NCI-H128 (cell line): ENCODE results near the gene MTFMT.
"Not testable (repeated sequence)": the region's sequence is repeated elsewhere in the genome, so short reads cannot be mapped to it uniquely, and the experiment has no call there.

Experiments
- DNase-seq: peaks from one replicate; lab custom pipeline; 2025; ENCODE audit not compliant: unreplicated experiment; lab: John Stamatoyannopoulos, UW

MTFMT gene

GRCh38 chr15:65060641-65061397 lies 31.4 kb upstream of the MTFMT start:
- no peak for DNase-seq

DNA sequence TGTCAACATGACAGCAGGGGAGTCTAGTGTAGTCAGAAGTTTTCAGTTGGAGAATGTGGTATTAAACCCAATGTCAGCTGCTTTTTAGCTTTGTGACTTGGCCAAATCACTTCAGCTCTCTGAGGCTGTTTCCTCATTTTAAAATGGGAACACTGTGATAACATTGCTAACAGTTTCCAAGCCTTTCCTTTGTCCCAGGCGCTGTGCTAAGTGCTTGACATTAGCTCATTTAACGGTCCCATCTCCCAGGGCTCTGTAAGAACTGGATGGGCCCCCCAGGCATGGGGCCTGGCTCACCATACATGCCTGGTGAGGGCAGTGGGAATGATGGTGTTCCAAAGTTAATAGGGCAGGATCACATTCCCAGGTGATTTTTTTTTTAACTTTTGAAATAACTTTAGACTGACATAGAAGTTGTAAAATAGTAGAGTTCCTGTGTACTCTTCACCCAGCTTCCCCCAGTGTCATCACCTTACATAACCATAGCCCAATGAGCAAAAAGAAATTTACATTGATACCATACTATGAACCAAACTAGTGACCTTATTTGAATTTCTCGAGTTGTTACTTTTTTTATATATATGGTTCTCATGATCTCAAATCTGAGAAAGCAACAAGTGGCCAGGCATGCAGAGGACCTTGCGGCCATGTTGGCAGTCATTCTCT lies 30.6 kb upstream of the MTFMT start:
- DNase-seq = no peak

DNA sequence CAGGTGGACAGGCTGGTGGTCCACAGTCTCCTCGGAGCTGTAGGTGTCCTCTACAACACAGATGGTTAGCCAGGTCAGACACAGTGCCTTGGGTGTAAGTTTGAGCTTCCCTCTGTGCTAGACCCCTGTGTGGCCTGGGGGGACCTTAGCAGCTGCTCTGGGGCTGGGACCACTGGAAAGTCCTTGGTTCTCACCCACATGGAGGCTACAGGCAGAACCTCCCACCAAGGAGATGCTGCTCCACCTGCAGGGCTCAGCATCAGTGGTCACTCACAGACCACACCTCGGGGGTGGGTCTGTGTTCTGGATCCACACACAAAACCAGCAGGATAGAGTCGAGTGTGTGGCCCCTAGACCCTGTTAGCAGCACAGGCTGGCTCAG lies 29.9 kb upstream of the MTFMT start:
- no peak for DNase-seq

- DNase-seq = no peak
These were observed 29.2 kb upstream of the MTFMT start for GRCh38 chr15:65058394-65059368.

DNA sequence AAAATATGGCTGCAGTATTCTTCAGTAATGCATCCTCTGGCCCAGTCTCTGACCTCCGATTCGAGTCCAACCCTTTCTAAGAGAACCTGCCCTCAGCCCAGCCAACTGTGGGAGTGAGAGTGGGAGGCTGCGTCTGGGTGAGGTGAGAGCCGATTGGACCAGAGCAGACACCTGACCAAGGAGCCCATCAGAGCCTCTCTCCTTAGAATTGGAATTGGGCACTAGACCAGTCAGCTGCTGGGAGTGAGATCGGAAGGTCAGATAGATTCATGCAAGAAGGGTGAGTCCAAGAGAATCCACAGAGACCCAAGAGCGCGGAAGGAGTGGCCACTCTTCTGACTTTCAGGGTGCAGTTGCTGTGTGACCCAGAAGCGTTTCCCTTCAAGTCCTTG lies 28.1 kb upstream of the MTFMT start:
- DNase-seq = no peak

DNA sequence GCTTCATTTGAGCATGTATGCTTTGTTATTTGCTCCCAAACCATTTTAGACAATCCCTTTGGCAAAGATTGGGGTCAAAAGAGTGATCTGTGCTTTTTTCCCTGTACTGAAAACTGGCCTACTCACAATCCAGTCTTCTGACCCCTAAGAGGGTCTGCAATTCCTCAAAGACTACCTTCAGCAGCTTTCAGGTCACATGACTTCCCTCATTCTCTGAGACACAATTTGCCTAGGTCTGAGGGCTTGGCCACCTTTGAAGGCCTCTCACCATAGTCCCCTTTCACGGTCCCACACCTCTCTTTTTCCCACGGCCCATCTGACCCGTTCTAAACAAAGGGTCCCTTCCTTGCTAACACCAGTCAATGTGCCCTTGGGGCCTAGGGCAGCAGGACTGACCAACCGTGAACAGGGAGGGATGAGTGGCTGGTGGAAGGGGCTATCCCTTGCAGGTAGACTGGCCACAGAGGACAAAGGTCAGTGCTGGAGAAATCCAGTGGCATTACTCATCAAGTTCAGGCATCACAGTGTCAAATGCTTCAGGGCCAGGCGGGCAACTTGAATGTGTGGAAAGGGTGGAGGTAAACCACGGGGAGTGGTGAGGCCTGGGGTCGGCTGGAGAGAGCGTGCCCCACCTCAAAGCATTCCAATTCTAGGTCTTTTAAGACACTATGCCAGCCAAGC lies 27.6 kb upstream of the MTFMT start:
- DNase-seq = no peak

- no peak for DNase-seq
These were observed 26.7 kb upstream of the MTFMT start for GRCh38 chr15:65056106-65056505.

- DNase-seq = no peak
These were observed 25.9 kb upstream of the MTFMT start for GRCh38 chr15:65055201-65055870.

DNA sequence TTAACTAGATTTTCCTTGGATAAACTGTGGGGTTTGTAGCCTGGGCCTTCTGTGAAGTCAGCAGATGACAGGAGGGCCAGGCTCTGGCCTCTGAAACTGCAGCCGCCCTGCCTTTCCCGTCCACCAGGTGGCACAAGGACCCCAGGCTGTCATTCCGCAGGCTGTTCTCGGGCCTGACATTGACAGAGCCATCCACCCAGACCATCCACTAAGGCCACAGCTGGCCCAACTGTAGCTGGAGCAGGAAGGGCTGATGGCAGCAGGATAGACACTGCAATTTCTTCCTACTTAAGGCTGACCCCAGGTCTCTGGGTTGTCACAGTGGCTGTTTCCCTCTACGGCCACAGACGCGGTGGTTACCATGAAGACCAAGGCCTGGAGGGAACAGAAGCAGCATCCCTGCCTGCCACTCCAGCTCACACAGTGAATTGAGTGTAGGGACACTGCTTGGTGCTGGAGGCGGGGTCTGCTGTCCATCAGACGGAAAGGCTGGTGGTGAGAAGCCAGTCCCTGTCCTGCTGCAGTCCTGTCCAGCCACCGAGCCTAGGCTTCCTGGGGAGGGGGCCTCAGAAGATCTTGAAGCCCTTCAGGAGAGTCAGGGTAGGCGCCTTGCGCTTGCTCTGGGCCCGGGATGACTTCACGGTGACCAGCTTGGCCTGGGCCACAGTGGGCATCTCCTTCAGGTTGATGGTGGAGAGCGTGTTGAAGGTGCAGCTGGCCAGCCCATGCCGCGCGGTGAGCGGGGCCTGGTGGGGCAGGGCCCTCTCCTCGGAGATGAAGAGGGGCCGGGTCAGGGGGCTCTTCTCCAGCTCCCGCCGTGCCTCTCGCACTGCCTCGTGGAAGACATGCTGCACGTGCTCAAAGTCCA lies 25.1 kb upstream of the MTFMT start:
- peak; percentile 6 for DNase-seq

- DNase-seq = no peak
These were observed 23.5 kb upstream of the MTFMT start for GRCh38 chr15:65052956-65053355.

DNA sequence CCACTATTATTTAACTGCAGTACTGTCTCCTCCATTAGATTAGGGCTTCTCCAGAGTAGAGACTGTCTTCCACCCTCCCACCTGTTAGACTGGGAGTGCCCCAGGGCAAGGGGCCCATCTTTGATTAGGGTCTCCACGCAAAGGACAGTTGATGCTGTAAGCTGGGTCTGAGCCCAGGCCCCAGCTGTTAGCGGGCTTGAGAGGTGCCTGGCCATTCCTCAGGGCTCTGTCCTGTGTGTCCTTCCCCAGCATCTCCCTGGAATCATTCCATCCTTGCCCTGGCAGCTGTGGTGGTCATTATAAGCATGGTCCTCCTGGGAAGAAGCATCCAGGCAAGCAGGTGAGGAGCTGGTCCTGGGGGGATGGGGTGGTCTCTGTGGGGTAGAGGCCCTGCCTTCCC lies 21.8 kb upstream of the MTFMT start:
- no peak for DNase-seq

- DNase-seq = no peak
These were observed 20.8 kb upstream of the MTFMT start for GRCh38 chr15:65050270-65050669.

DNA sequence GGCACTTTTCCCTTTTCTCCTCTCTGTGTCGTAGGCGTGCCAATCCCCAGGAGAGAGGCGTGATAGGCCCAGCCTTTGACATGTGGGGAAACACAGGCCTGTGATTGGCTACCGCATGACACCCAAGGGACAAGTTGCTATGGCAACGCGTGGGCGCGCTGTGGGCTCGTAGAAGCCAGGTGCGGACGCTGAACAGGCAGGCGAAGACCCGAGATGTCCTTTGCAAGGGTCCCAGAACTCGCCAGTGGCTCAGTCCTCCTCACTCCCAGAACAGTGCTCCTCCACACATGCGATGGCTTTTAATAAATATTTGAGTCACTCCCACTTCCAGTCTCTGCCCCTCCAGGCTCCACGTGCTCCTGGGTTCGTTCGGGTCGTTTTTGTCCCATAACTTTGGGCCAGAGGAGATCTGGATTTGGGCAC lies 20.0 kb upstream of the MTFMT start:
- DNase-seq = peak; percentile 82

- DNase-seq = no peak
These were observed 18.8 kb upstream of the MTFMT start for GRCh38 chr15:65048241-65048640.

DNA sequence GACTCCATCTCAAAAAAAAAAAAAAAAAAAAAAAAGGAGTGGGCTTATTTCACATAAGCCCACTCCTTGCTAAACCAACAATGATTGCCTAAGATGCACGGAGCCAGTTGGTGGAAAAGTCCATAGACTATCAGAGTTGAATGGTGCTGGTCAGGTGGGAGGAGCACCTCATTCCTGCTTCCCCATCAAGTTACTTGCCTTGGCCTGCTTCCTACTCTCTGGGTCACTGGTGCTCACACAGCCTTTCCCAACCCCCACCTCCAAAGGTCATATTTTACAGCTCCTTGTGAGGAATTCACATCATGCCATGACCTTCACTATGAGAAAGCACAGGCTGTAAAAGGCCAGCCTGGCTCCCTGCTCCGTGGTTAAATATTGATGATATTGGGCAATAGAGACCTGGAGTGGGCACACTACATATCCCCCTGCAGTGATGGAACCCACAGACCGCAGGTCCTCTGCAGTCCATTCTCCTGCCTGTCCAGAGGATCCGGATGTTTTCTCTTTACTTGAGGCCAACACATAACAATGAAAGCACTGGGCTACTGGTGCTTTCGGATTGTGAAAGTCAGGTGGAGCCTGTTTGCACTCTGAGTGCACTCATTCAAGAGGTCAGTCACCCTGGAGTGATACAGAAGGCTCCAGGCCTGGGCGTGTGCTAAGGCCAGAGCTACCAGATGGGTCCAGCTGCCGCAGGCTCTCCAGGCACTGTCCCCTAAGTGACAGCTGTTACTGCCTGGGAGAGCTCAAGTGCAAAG lies 15.5 kb upstream of the MTFMT start, which contains the start of gene SLC51B:
Gene SLC51B (plus strand): TSS at position 664 of the 758 bp plus-strand sequence. CDS start 4,618 bp downstream, outside the sequence.
- DNase-seq = no peak

DNA sequence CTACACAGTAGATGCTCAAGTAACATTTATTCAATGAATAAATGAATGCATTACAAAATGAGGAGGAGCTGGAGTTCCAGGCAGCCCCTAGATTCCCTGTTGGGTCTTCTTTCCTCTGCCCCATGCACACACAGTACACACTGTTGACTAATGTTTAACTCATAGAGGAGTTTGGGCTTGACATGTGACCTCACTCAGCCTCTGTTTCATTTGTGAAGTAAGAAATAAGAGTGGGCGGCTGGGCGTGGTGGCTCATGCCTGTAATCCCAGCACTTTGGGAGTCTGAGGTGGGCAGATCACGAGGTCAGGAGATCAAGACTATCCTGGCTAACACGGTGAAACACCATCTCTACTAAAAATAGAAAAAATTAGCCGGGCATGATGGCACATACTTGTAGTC lies 14.8 kb upstream of the MTFMT start:
- not testable (repeated sequence) for DNase-seq

DNA sequence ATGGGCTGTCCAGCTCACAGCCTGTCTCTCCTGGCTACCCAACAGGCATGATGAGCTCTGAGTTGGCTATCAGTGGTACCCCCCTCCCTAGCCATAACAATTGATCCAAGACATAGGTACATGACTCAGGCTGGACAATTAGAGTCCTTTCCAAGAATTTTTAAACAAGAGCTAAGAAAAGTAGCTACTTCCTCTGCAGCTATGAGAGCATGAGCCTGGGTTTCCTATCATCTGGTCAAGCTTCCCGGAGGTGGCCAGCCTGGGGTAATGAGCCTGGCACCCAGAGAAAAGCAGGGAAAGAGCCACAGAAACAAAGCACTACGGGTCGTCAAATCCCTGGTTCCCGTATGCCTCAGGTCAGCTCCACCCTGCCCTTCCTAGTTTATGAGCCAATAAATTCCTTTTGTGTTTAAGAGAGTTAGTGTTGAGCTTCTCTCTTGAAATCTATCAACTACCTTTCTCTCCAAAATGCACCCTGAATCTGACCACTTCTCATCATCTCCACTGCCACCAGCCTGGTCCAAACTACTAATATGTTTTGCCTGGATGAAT lies 13.4 kb upstream of the MTFMT start:
- DNase-seq = no peak

DNA sequence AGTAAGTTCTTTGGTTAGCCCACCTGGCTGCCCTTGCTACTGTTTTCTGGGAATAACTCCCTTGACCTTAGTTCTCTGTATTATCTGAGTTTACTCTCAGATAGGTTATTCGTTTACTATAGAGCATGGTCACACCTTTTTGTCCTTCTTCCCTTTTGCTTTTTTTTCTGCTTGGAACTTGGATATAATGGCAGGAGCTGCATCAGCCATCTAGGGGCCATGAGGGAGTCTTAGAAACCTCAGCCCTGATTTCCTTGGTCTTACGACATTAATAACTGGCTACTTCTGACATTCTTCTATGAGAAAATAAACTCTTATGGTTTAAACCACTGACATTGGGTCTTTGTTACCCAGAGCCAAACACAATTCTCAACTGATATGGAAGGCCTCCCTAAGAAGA lies 12.3 kb upstream of the MTFMT start:
- no peak for DNase-seq
